Renal cortex interstitium (tissue), 11 donors: ENCODE measurements around the gene NFATC4. TPM values are rescaled to one million over a fixed set of nuclear protein-coding genes. Genes with fewer than 3 reads are reported as not detected.
"Not testable (repeated sequence)": the region's sequence is repeated elsewhere in the genome, so short reads cannot be mapped to it uniquely, and the experiment has no call there.

ENCODE experiments used
- DNase-seq, 11 donors: peaks; one replicate each; pipeline ENCODE4 v3.0.0-alpha.2; 2013; ENCODE audit warnings: low read depth in 9 of 11, low spot score in 4 of 11; ENCODE audit errors: extremely low read depth in 1 of 11
- polyA plus RNA-seq, 3 donors: library from polyadenylated mRNA; unstranded; fragments of 120-200 nt; gene quantifications; one replicate each; pipeline ENCODE4 v1.2.1, GENCODE V29; 2013; ENCODE audit not compliant: insufficient read length in 3 of 3

The NFATC4 gene
- polyA plus RNA-seq, 3 donors: 58.4 to 95.5 (median 74.1) TPM

DNA sequence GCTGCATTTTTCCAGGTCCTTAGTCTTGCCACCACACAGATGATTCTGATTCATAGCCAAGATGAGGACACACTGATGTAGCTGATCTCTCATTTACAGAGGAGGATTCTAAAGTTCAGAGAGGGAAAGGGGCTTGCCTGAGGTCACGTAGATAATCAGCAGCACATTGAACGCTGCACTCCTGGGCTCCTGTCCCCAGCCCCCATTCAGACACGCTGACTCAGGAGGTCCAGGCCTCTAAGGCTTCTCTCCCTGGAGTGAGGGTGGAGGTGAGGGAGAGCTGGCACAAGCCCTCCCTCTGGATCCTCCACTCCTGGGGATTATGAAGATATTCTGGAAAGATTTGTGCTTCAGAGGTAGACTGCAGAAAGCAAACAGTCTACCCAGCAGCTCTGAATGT lies 10.3 kb downstream of the NFATC4 start:
- DNase-seq: no peak

DNA sequence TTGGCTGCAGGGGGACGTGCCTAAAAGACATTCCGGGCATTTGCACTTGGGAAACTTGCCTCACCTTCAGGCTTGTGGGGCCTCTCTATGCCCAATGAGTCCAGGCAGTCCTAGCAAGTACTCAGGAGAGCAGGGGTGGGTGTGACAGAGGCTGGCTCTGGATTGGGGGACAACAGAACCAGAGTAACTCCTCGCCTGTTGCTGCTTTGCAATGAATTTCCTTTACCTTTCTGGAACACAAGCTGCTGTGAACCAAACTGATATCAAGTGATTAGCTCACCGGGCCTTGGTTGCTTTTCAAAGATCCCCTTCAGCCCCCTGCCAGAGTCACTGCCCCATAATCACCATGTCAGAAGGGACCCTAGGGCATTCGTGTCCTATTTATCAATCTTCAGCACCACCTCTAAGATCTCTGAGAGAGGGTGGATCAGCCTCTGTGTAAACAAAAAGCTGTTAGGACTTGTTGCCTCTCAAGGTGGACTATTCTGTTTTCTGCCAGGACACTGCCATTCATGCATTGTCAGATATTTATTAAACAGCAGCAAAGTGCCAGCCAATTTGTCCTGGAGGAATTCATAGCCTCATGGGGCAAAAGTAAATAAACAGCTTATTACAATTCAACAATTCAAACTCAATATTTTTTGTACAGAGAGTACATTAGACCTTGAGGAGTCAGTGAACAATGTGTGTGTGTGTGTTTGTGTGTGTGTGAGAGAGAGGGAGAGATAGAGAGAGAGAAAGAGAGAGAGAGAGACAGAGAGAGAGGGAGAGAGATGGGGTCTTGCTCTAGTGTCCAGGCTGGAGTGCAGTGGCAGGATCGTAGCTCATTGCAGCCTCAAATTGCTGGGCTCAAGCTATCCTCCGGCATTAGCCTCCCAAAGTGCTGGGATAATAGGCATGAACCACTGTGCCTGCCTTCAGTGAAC lies 11.3 kb downstream of the NFATC4 start:
- DNase-seq: no peak

DNA sequence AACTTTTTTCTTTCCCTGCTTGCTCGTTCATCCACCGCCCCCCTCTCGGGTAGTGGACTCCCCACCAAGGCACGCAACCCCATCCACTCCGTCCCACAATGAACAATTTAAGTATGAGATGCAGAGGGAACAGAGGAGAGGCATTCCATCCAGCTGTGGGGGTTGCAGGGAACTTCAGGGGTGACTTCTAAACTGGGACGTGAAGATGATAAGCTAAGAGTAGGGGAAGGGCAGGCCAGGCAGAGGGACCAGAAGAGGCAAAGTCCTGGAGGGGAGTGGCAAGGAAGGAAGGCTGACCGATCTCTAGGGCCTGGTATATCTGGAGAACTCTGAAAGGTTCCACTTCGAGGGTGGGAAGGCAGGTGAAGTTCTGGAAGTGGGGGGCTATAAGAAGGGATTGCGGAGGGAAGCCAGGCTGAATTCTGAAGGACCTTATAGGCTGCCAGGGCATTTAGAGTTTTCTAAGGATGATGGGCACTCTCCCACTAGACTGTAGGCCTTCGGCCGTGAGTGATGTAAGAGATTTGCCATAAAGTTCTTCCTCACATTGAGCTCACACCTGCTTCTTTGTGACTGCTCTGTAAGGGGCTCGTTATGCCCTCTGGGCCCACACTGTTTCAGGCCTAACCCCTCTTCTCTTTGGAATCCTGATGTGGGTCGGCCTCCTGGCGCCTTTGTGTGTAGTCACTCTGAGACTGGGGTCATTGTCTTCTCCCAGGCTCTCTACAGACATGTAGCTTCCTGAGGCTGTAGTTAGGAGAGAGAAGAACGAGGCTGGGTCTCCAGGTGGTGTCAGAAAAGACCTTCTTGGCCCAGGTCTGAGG lies 12.1 kb downstream of the NFATC4 start:
- DNase-seq: no peak

DNA sequence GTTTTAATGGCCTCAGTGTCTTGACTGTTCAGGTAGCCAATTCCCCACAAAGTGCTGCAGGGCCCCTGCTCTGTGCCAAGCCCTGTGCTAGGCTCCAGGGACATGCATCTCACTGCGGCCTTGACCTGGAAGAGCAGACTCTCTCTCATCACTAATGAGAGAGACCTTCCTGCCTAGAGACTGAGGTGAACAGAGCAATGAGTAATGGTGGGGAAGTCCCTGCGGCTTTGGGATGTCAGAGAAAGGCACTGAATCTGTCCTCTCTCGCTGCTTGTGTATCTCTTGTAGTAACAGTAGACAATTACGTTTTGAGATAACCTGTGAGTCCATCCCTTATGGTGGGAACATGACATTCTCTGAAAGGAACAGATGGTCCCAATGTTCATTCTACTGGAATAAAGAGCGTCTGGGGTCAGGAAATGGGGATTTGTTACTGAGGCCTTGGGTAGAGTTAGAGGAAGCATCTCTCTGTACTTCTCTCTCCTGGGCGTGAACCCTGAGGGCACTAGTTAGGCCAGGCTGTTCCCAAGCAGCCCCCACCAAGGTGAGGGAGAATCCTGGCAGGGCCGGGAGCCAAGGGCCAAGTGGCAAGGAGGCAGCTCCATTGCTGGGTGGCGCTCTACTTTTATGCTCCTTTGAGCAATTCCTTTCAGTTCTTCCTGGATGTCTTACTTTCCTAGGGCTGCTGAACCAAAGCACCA lies 13.5 kb downstream of the NFATC4 start:
- no peak for DNase-seq

DNA sequence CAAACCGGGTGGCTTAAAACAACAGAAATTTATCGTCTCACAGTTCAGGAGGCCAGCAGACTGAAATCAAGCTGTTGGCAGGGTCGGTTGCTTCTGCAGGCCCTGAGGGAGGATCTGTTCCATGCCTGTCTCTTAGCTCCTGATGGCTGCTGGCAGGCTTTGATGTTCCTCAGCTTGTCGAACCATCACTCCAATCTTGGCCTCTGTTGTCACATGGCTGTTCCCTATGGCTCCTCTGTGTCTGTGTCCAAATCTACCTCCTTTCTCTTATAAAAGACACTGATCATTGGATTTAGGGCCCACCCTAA lies 14.0 kb downstream of the NFATC4 start:
- DNase-seq: no peak

DNA sequence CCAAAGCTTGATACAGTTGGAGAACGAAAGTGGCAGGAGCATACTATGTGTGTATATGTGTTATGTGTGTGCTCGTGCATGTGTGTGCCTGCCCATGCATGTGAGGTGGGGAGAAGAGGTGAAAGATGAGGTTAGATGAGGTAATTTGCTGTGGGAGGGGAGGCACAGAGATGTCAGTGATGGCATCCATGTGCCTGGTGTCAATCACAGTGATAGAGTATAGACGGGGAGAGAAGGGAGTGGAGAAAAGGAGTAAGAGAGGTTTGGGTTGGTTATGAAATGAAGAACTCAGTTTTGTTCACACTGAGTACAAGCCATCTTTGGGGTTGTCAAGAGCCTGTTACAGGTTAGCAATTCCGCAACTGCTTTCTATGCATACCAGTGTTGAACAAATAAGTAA lies 16.2 kb downstream of the NFATC4 start:
- DNase-seq: no peak

DNA sequence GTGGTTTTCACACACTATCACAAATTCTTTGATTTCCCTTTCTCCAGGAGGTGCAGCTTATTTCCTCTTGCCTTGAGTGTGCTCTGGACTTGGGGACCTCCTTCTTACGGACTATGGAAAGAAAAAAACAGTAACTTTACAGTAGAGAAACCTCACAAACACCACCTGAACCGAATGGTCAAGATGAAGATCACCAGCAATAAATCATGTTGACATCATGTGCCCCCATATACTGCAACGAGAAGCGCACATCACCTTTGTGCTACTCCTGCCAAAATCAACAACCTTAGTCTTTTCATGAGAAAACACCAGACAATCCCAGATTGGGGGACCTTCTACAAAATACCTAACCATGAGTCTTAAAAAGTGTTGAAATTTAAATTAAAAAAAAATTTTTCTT lies 17.5 kb downstream of the NFATC4 start:
- no peak for DNase-seq

DNA sequence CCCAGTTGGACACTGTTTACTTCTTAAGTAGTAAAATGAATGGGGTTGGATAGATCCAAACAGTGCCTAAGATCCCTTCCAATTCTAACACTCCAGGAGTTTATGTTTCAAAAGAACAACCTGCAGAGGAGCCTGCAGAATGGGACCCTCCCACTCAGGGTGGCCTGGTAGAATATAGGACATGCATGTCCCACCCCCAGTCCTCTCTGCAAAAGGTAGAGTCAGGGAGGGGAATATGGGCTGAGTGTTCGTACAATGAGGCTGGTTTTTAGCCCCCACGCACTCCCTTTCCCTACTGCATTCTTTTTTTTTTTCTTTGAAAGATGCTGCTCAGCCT lies 19.0 kb downstream of the NFATC4 start:
- no peak for DNase-seq

DNA sequence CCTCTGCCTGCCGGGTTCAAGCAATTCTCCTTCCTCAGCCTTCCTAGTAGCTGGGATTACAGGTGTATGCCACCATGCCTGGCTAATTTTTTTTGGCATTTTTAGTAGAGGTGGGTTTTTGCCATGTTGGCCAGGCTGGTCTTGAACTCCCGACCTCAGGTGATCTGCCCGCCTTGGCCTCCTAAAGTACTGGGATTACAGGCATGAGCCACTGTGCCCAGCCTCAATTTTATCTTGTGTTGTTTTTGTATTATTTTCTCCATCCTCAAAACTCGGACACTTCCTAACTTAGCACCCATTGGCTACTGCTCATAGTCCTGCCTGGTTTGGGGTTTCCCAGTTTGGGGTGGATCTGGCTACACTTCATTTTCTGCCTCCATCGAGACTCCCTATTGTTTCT lies 19.6 kb downstream of the NFATC4 start:
- DNase-seq: not testable (repeated sequence)

DNA sequence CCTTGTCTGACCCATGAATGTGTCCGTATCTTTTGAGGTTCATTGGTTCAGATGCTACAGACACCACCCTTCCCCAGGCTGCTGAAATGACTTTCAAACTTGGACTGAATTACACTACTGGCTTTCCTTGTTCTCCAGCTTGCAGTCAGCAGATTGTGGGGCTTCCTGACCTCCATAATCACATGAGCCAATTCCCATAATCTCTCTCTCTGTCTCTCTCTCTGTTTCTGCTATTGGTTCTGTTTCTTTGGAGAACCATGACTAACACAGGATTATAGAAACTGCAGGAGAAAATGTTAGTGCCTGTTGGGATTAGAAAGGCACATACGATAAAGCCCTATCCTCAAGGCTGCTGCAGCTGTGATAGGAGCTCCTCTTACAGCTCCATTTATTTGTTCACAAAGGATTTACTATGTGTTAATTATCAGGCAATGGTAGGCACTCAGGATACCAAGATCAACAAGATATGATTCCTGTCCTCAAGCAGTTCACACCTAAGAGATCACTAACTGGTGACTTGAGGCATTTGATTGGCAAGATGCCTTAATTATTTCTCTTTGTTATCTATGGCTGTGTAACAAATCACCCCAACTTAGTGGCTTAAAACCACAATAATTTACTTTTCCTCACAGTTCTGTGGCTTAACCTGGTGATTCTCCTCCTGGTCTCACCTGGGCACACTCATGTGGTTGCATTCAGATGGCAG lies 20.6 kb downstream of the NFATC4 start:
- no peak for DNase-seq

DNA sequence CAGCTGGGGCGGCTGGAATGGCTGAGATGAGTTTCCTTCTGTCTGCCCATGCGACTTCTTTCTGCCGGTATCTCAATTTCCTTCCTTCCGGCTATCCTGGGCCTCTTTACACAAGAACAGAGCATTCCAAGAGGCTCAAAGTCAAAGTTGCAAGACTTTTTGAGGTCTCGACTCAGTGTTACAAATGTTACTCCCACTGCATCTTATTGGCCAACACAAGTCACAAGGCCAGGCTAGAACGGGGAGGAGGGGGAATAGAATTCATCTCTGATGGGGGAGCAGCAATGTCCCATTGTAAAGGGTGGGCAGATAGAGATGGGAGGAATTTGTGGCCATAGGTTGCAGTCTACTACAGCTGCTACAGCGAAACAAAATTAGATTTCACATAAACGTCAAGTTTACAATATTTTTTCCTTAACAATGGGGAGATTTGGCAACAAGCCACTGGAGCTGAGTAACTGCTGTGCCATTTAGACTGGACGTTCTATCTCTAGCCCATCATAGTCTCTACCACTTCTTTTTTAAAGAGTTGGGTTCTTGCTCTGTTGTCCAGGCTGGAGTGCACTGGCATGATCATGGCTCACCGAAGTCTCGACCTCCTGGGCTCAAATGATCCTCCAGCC lies 21.4 kb downstream of the NFATC4 start:
- no peak for DNase-seq

DNA sequence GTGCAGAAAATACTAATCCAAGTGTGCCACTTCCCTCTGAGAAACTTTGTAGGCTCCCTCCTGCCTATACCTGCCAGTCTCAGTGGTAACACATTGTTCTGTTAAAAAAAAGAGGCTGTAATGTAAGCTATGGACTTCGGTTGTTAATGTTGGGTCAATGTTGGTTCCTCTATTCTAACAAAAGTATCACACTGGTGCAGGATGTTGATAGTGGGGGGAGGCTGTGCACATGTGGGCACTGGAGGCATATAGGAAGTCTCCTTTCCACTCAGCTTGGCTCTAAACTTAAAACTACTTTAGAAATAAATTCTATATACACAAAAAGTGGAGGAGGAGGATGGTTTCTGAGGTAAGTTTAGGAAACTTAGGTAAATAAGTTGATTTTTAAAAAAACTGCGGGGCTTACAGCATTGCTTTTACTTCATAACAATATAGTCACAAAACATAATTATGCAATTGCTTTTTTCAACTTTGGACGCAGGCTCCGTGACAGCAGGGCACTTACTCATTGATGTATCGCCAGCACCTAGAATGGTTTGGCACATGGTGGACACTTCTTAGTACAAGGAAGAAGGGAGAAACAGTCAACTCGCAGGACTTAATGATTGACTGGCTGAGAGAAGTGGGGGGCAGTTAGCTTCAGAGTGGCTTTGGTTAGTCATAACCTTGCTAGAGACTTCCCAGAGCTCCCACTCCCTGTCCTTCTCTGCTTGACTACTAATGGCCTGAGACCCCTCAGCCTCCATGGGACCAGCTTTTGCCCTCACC lies 22.9 kb downstream of the NFATC4 start:
- DNase-seq: no peak

DNA sequence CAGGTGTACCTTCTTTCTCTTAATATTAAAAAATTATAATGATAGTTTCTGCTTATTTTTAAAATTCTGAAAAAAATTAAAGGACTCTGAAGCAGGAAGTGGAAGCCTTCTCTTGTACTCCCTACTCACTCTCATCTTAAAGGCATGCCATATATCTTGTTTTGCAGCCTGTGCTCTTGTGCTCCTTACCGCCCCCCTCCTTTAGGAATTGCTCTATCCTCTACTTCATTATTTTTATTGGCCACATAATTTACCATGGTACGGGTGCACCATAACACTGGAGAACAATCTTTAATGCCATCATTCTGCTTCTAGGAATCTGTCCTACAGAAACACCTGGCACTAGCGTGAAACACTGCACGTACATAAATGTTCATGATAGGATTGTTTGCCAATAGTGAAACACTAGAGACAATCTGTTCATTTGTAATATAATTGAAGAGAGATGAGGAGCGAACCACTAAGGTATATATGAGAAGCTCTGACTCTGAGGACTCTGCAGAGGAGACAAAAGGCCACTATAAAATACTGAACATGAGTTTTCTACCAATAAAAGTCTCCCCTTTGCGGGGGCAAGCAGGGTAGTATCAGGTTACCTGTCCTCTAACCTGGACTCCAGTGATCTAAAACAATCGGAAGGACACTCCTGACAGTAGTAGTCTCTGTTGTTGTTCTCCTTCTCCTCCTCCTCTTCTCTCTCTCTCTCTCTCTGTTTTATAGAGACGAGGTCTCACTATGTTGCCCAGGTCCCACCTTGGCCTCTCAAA lies 24.5 kb downstream of the NFATC4 start:
- DNase-seq: no peak

DNA sequence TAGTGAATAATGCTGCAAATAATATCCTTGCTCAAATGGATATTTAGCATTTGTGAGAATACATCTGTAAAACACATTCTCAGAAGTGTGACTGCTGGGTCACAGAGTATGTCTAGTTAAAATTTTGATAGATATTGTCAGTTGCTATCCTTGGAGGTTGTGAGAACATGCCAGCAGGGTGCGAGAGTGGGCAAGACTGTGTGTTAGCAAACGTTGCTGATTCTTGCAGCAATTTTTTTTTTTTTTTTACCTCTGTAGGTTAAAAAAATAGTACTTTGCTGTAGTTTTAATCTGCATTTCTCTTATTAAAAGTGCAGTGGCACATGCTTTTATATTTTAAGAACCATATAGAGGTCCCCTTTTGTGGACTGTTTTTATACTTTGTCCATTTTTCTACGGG lies 26.3 kb downstream of the NFATC4 start:
- no peak for DNase-seq

DNA sequence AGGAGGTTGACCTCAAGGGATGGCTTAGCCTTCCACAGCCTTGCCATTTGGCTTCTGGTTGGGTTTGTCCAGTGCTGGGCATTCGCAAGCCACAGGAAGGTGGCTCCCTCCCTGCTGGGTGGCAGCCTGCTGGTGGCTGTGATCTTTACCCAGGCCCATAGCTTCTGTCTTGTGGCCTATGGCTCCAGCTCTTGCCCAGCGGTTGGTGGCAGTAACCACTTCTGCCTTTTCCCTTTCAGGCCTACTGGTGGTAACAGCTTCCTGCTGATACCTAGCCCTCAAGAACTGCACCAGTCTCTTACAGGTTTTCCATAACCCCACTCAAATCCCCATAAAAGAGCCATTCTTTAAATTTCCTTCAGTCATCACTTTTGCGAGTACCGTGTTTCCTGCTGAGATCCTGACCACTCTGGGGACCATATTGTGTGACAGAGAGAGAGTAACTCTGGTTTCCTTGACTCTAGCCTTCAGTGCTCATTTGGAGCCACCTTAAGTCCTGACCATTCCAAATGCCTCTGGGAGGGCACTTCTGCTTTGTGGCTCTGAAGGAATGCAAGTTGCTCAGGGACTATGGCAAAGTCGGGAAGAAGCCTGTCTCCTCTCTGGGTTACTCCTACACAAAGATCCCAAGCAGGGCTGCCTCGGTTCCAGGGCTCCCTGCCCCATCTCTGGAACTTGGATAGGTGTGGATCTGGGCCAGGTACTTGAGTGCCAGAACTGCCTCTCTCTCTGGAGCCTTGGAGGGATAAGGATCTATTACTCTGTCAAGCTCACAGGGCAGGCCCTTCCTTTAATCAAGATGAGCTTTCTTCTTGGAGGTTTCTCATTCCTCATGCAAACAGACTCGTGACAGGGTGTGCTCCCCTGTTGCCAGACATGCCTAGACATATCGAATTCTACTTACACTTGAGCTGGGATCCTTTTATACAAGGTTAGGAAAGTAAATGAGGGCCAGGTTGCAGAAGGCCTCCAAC lies 27.9 kb downstream of the NFATC4 start:
- DNase-seq: no peak

DNA sequence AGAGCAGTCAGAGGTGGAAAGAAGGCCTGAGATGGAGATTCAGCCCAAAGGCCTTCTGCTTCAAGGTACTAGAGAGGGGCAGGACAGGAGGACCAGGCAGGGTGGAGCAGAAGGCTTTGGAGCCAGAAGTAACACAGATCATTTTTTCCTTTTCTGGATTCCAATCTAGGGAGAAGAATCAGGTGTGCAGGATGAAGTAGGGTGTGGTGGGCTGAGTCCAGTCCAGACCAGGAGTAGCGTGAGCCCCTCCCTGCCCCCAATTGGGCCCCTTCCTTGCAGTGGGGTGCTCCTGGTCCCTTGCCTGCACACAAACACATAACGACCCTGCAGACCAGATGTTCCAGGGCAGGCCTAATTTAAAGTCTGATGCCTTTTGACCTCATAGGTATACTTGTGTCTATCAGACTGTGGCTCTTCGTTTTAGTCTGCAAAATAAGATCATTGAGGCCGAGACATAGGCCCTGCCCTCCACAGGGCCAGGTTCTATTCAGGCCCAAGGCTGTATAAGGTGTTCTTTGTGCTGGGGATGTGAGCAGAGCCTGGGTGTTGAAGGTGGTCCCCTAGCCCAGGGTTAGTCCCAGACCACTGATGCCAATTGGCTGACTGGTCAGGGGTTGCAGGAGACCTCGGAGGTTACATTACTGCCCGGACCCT lies 29.8 kb downstream of the NFATC4 start:
- no peak for DNase-seq
